GM12801 (cell line): Measurements from ENCODE around the gene CNTN4.

Experiments
- TF ChIP-seq, protein P1 (sequence below): IDR thresholded peaks from one replicate; pipeline ENCODE4 v1.5.1; 2011; ENCODE audit warnings: control low read depth; ENCODE audit not compliant: insufficient read length; ENCODE audit errors: extremely low read depth

The CNTN4 gene

DNA sequence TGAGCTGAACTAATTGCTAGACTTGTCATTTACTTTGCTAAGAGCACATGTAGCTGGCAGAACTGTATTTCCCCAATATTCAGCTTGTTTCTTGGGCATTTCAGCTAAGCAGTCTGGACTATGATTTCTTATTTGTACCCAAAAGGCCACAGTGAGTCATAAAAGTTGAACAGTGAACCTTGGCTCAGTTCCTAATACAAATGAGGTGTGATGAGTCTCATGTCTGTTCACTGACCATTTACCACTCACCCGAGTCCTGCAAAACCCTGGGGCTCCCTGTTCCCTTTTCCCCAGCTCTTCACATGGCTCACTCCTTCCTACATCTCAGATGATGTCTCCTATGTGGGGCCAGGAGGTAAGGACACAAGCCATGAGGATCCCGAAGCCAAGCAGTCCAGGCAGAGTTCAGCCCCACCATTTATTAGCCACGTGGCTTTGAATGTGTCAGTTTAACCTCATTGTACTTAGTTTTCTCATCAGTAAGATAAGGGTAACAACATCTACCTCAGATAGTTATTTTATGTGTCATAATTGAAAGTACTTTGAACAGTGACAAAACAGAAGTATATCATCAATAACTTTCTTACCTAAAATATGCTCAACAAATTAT, 772.2 kb downstream of the CNTN4 start:
- TF ChIP-seq, protein P1, sequence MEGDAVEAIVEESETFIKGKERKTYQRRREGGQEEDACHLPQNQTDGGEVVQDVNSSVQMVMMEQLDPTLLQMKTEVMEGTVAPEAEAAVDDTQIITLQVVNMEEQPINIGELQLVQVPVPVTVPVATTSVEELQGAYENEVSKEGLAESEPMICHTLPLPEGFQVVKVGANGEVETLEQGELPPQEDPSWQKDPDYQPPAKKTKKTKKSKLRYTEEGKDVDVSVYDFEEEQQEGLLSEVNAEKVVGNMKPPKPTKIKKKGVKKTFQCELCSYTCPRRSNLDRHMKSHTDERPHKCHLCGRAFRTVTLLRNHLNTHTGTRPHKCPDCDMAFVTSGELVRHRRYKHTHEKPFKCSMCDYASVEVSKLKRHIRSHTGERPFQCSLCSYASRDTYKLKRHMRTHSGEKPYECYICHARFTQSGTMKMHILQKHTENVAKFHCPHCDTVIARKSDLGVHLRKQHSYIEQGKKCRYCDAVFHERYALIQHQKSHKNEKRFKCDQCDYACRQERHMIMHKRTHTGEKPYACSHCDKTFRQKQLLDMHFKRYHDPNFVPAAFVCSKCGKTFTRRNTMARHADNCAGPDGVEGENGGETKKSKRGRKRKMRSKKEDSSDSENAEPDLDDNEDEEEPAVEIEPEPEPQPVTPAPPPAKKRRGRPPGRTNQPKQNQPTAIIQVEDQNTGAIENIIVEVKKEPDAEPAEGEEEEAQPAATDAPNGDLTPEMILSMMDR, result no peak

DNA sequence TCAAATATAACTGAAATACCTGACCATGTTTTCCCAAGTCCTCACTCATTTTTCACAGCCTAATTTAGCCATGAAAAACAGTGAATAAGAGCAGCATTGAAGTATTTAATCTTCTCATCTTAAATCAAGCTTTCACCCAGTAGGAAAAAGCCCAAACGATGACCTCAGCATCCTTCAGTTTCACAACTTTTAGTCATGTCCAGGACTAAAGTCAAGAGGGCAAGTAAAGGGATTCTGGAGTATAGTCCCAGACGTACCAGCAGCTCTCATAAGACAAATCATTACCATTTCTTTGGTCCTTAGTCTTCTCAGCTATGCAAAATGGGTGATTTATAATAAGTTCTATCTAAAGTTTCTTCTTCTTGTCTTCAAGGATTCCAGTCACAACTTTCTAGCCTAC, 774.2 kb downstream of the CNTN4 start:
- TF ChIP-seq, protein P1, result no peak

DNA sequence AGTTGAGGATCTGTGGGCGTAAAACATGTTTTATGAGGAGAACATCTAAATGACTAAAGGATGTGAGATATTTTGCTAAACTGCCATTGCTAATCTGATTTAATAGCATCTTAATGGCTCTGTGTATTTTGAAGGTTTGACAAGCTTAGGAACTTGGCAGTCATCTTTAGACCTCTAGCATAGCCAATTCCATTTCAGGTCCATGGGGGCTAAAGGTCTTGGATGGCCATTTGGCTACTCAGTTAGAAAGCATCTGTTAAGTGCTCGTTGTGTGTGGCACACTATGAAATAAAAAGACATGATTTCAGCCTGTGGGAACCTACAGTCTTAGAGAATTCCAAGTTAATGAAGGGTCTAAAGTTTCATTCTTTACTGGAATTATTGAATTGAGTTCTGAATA, 775.3 kb downstream of the CNTN4 start:
- TF ChIP-seq, protein P1, result no peak

DNA sequence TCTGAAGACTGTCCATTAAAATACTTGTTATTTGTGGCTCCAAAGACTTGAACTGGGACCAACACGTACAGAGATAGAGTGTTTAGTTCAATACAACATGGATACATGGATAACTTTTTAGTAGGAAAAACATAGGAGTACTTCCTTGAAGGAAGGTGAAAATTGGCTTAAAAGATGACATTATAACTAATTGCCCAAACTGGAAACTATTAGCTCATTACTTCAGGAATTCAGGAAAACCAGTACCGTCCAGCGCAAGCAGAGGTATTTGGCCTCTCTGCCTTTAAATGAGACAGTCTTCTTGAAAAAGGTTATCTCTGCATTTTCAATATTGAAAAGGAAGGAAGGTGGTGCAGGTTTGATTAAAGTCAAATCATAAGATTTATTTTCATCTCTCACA, 777.0 kb downstream of the CNTN4 start:
- TF ChIP-seq, protein P1, result no peak

DNA sequence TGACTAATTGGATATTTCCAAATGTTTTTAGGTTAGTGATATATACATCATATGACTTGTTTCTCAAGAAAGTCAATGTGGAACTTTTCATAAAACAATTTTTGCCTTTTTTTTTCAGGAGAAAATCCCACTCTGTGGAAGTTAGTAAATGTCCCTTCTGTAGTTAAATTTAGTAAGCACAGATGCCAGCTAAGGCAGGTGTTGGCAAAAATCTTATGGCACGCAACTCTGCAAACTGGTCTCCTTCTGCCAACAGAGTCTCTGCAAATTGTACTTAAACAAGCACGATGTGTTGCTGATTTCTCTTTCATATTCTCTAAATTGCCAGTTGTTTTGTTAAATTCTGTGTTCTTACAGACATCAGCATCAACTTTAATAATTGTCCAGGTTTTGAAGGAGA, 777.7 kb downstream of the CNTN4 start:
- TF ChIP-seq, protein P1, result no peak

DNA sequence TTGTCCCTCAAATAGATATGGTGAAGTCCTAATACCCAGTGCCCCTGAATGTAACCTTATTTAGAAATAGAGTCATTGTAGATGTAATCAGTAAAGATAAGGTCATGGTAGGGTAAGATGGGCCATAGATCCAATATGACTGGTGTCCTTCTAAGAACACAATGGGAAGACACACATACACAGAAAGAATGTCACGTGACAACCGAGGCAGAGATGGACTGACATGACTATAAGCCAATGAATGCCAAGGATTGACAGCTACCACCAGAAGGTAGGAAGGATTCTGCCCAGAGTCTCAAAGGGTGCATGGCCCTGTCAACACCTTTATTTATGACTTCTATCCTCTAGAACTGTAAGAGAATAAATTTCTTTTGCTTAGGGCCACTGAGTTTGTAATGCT, 780.4 kb downstream of the CNTN4 start:
- TF ChIP-seq, protein P1, result no peak

DNA sequence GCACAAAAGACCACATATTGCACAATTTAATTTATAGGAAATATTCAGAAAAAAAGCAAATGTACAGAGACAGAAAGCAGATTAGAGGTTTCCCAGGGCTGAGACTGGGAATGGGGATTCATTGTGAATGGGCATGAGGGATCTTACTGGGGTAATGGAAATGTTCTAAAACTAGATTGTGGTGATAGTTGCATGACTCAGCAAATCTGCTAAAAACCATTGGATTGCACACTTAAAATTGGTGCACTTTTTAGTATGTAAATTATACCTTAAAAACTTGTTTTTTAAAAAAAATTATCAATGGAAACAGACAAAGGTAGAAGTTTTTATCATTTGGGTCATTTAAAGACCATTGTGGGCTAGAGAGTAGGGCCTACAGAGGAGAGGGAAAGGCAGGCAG, 780.9 kb downstream of the CNTN4 start:
- TF ChIP-seq, protein P1, result no peak
